Activated T-cell treated with anti-CD3 and anti-CD28 coated beads, Interleukin-2, amount 50 U/mL, for 4 hours (primary cell): ENCODE data around the gene BYSL. TPM values are rescaled to one million over a fixed set of nuclear protein-coding genes. Genes with fewer than 3 reads are reported as not detected.

Experiments used
- ATAC-seq, 2 donors: fragments of 200-7000 bp; cut with Tn5 transposase; one replicate each; pipeline ENCODE4 v1.10.0; 2021
- DNase-seq: peaks from one replicate; pipeline ENCODE4 v3.0.0-alpha.2; 2020
- H3K27me3 Mint-ChIP-seq: one replicate; pipeline ENCODE4 v1.8.0; 2021; ENCODE audit warnings: low read depth, mixed read lengths
- H3K36me3 Mint-ChIP-seq: one replicate; pipeline ENCODE4 v1.8.0; 2022; ENCODE audit warnings: mixed read lengths; ENCODE audit not compliant: insufficient read depth
- H3K4me1 Mint-ChIP-seq: one replicate; pipeline ENCODE4 v1.8.0; 2021; ENCODE audit warnings: low read depth, mixed read lengths
- H3K4me3 Mint-ChIP-seq: one replicate; pipeline ENCODE4 v1.8.0; 2021; ENCODE audit warnings: mild to moderate bottlenecking, moderate library complexity, mixed read lengths
- H3K9me3 Mint-ChIP-seq: one replicate; pipeline ENCODE4 v1.8.0; 2021; ENCODE audit warnings: mixed read lengths
- total RNA-seq, 3 donors: library from RNA; stranded (reverse); gene quantifications; one replicate each; pipeline ENCODE4 v1.2.1, GENCODE V29; 2021

Gene BYSL
- total RNA-seq, 3 donors from 2014 or later, result 128 to 140 (median 139) TPM

- Mint-ChIP-seq H3K4me1 (peaks cover 60% of the 10 kb centered on the region), H3K36me3 (peaks cover 43% of the 10 kb centered on the region), H3K4me3 (no peak overlapping the region), H3K27me3 (no peaks in the 10 kb centered on the region), H3K9me3 (no peaks in the 10 kb centered on the region)
- ATAC-seq (no peak), DNase-seq (no peak)
These were observed 13.2 kb downstream of the BYSL start for GRCh38 chr6:41934278-41935192.

- DNase-seq, result no peak
- Mint-ChIP-seq H3K9me3 (no peaks in the 10 kb centered on the region), H3K36me3 (peaks cover 45% of the 10 kb centered on the region), H3K27me3 (no peaks in the 10 kb centered on the region), H3K4me3 (no peak overlapping the region), H3K4me1 (peaks cover 66% of the 10 kb centered on the region)
- no peak for ATAC-seq
These were observed 13.9 kb downstream of the BYSL start for GRCh38 chr6:41935193-41935574.

- DNase-seq, result no peak
- Mint-ChIP-seq H3K9me3 (no peaks in the 10 kb centered on the region), H3K4me3 (peak overlapping the region; percentile 74), H3K27me3 (no peaks in the 10 kb centered on the region), H3K4me1 (peaks cover 69% of the 10 kb centered on the region), H3K36me3 (peaks cover 48% of the 10 kb centered on the region)
- no peak for ATAC-seq
These were observed 14.4 kb downstream of the BYSL start for GRCh38 chr6:41935685-41936072.

GRCh38 chr6:41936073-41936837 is 15.0 kb downstream of the BYSL start:
- no peaks in the 10 kb centered on the region for H3K27me3 Mint-ChIP-seq
- peaks cover 69% of the 10 kb centered on the region for H3K4me1 Mint-ChIP-seq
- no peaks in the 10 kb centered on the region for H3K9me3 Mint-ChIP-seq

GRCh38 chr6:41937472-41937860 is 16.2 kb downstream of the BYSL start:
- peaks cover 73% of the 10 kb centered on the region for H3K4me1 Mint-ChIP-seq
- DNase-seq (no peak), ATAC-seq (no peak)
- peaks cover 34% of the 10 kb centered on the region for H3K36me3 Mint-ChIP-seq
- no peaks in the 10 kb centered on the region for H3K27me3 Mint-ChIP-seq
- peak overlapping the region; percentile 96 for H3K4me3 Mint-ChIP-seq
- no peaks in the 10 kb centered on the region for H3K9me3 Mint-ChIP-seq

More at GRCh38 chr6:41936073-41936837, 15.0 kb downstream of the BYSL start:
- DNase-seq, result peak; percentile 51
- peaks cover 45% of the 10 kb centered on the region for H3K36me3 Mint-ChIP-seq
- peak; percentile 51 to 55 for ATAC-seq
- peak overlapping the region; percentile 74 for H3K4me3 Mint-ChIP-seq

- H3K9me3 Mint-ChIP-seq, result no peaks in the 10 kb centered on the region
- H3K4me1 Mint-ChIP-seq, result peaks cover 72% of the 10 kb centered on the region
- peak overlapping the region; percentile 96 for H3K4me3 Mint-ChIP-seq
- no peak for ATAC-seq
- H3K27me3 Mint-ChIP-seq, result no peaks in the 10 kb centered on the region
- peak; percentile 34 for DNase-seq
- peaks cover 30% of the 10 kb centered on the region for H3K36me3 Mint-ChIP-seq
These were observed 16.7 kb downstream of the BYSL start for GRCh38 chr6:41937861-41938574.

GRCh38 chr6:41938590-41939175 is 17.4 kb downstream of the BYSL start:
- no peak for DNase-seq
- Mint-ChIP-seq H3K4me1 (peaks cover 75% of the 10 kb centered on the region), H3K9me3 (no peaks in the 10 kb centered on the region), H3K36me3 (peaks cover 28% of the 10 kb centered on the region), H3K4me3 (peak overlapping the region; percentile 96), H3K27me3 (no peaks in the 10 kb centered on the region)
- no peak for ATAC-seq

- DNase-seq, result no peak
- no peaks in the 10 kb centered on the region for H3K27me3 Mint-ChIP-seq
- no peaks in the 10 kb centered on the region for H3K9me3 Mint-ChIP-seq
- peak overlapping the region; percentile 96 for H3K4me3 Mint-ChIP-seq
- ATAC-seq, result no peak
- H3K4me1 Mint-ChIP-seq, result peaks cover 73% of the 10 kb centered on the region
- H3K36me3 Mint-ChIP-seq, result peaks cover 28% of the 10 kb centered on the region
These were observed 18.0 kb downstream of the BYSL start for GRCh38 chr6:41939176-41939847.

GRCh38 chr6:41939848-41940758 is 18.8 kb downstream of the BYSL start:
- Mint-ChIP-seq H3K9me3 (no peaks in the 10 kb centered on the region), H3K27me3 (no peaks in the 10 kb centered on the region), H3K4me3 (peak overlapping the region; percentile 96), H3K4me1 (peaks cover 71% of the 10 kb centered on the region), H3K36me3 (peaks cover 22% of the 10 kb centered on the region)
- ATAC-seq (no peak), DNase-seq (peak; percentile 30)

GRCh38 chr6:41940759-41941279 is 19.5 kb downstream of the BYSL start:
- Mint-ChIP-seq H3K9me3 (no peaks in the 10 kb centered on the region), H3K36me3 (peaks cover 22% of the 10 kb centered on the region), H3K4me1 (peaks cover 70% of the 10 kb centered on the region), H3K27me3 (no peaks in the 10 kb centered on the region), H3K4me3 (peak overlapping the region; percentile 96)
- DNase-seq, result no peak
- peak; percentile 11 to 21 for ATAC-seq

- DNase-seq (peak; percentile 79), ATAC-seq (peak; percentile 85)
- Mint-ChIP-seq H3K4me1 (peaks cover 67% of the 10 kb centered on the region), H3K36me3 (peaks cover 21% of the 10 kb centered on the region), H3K9me3 (no peaks in the 10 kb centered on the region), H3K27me3 (no peaks in the 10 kb centered on the region), H3K4me3 (peak within 1 kb of the TSS; percentile 96)
These were observed 20.2 kb downstream of the BYSL start, which contains the start of gene CCND3 for GRCh38 chr6:41941280-41942066. CCND3 (minus strand) TSS chr6:41941808; CDS start chr6:41941649, 159 bp downstream.
